CD4-positive, alpha-beta T cell treated with Interleukin-12 subunit alpha and Interleukin-12 subunit beta, for 1 hour (primary cell): ENCODE results near the gene KLHL41.
"Not testable (repeated sequence)": the region's sequence is repeated elsewhere in the genome, so short reads cannot be mapped to it uniquely, and the experiment has no call there.

Experiments
- DNase-seq: peaks from one replicate; pipeline ENCODE4 v3.0.0-alpha.2; 2020

The KLHL41 gene

DNA sequence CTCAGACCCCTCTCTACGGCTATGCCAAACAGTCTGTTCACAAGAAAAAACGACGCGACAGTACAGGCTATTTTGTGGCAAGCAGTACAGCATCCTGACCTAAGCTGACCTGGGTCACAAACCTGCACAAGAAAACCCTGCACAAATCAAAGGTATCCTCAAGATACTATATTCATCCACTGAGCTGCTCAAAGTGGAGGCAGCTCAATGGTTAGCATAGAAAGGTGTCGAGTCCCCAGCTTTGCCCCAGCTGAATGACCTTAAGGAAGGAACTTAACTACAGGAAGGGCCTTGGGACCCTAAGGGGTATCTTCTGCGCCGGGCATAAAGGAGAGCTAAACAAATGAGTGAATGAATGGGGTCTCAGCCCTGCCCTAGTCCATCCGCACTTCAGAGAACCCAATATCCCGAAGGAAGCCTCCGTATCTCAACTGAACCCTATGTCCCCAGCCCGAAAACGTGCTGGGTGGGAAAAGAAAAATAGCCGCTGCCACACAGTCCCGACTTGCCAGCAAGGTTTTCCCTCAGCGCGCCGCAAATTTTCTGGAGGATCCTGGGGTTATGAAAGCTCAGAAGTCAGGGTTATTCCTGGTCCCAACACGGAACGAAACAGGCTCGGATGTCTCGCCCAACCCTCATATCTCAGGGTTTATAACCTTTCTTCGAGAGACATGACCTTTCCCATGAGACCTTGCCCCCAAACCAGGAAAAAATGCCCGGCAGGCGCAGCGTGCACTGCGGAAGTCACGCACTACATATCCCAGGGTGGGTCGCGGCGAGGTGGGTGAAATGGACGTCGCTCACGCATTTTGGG lies 63.9 kb downstream of the KLHL41 start, which contains the start of gene FASTKD1:
TSS of gene FASTKD1 (minus strand) at position 706 of the 814 bp plus-strand sequence. CDS start 1,836 bp downstream, outside the sequence.
- peak; percentile 90 for DNase-seq

DNA sequence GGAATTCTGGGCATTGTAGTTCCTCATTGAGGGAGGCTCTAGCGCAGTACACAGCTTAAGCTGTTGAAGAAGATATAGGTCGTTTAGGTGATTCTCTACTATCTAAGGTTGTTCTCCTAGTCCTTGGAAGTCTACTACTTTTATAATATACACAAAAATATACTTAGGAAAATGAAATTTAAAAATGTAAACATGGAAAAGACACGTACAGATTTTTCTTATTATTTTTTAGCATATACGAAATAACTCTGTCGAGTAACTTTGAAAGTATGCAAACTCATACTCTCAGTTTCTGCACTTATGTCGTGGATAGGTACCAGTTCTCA lies 64.4 kb downstream of the KLHL41 start:
- no peak for DNase-seq

DNA sequence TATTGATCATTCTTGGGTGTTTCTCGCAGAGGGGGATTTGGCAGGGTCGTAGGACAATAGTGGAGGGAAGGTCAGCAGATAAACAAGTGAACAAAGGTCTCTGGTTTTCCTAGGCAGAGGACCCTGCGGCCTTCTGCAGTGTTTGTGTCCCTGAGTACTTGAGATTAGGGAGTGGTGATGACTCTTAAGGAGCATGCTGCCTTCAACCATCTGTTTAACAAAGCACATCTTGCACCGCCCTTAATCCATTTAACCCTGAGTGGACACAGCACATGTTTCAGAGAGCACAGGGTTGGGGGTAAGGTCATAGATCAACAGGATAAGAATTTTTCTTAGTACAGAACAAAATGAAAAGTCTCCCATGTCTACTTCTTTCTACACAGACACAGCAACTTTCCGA lies 65.0 kb downstream of the KLHL41 start:
- not testable (repeated sequence) for DNase-seq

DNA sequence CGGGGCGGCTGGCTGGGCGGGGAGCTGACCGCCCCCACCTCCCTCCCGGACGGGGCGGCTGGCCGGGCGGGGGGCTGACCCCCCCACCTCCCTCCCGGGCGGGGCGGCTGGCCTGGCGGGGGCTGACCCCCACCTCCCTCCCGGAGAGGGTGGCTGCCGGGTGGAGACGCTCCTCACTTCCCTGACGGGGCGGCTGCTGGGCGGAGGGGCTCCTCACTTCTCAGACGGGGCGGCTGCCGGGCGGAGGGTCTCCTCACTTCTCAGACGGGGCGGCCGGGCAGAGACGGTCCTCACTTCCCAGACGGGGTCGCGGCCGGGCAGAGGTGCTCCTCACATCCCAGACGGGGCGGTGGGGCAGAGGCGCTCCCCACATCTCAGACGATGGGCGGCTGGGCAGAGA lies 65.8 kb downstream of the KLHL41 start:
- DNase-seq: not testable (repeated sequence)
